ENCODE data around the gene NPAS4.

DNA sequence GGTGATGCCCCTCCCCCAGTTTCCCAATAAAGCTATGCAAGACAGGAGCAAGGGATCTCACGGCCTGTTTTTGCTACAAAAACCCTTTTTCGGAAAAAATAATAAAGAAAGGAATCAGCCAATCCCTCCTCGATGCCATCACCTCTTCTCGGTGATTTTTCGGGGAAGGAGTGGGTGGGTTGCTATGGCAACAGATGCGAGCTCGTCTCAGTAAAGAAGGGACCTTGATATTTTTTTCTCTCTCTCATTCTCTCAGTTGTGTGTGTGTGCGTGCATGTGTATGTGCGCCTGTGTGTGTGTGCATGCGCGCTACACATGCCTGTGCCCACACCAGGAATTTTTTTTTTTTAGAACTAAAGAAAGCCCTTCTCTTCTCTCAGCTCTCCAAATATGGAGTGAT, 3.8 kb upstream of the NPAS4 start:
- TF ChIP-seq, protein P1, sequence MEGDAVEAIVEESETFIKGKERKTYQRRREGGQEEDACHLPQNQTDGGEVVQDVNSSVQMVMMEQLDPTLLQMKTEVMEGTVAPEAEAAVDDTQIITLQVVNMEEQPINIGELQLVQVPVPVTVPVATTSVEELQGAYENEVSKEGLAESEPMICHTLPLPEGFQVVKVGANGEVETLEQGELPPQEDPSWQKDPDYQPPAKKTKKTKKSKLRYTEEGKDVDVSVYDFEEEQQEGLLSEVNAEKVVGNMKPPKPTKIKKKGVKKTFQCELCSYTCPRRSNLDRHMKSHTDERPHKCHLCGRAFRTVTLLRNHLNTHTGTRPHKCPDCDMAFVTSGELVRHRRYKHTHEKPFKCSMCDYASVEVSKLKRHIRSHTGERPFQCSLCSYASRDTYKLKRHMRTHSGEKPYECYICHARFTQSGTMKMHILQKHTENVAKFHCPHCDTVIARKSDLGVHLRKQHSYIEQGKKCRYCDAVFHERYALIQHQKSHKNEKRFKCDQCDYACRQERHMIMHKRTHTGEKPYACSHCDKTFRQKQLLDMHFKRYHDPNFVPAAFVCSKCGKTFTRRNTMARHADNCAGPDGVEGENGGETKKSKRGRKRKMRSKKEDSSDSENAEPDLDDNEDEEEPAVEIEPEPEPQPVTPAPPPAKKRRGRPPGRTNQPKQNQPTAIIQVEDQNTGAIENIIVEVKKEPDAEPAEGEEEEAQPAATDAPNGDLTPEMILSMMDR (IDR thresholded peaks at IDR 0.05; ENCODE audit: borderline replicate concordance, extremely low read depth, low read length, poor library complexity, severe bottlenecking), result no peak
- no peak for TF ChIP-seq EZH2 (IDR thresholded peaks at IDR 0.05; ENCODE audit: borderline replicate concordance, low read depth, low read length, severe bottlenecking)
